ENCODE data around the gene ADCY2.

The ADCY2 gene

DNA sequence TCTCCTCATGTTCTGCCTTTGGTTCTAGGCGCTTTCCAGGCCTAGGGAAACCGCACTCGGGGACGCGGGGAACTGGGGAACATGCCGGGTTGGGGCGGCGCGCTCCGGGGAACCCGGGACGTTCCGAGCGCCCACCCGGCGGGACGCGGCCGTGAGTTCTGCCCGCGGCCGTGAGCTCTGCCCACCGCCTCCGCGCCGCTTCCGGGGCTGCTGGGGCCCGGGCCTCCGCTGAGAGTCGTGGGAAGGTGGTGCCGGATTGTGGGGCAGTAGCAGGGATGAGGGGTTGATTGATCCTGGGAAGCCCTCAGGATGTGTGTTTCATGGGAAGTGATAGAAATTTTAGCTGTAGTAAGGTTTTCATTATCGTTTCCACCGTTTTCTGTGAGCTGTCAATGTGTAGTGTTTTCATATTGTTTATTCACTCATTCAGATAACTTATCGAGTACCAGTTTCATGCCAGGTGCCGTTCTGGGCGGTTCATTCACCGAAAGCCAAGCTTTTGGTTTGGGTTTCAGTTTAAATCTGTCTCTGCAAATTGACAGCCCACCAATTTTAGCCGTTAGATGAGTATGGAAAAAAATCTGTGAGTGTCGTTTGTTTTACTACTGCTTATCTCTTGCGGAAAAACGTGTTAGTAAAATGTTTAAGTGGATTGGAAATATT lies 473.7 kb downstream of the ADCY2 start (continued):
- TF ChIP-seq SCRT2 (tag by site-specific recombination; IDR thresholded peaks at IDR 0.05) (no peak), ZFHX2 (tag by site-specific recombination; conservative IDR thresholded peaks at IDR 0.05) (peak; percentile 71), ZBTB1 (tag by site-specific recombination; IDR thresholded peaks at IDR 0.05) (no peak), ZNF169 (tag by site-specific recombination; IDR thresholded peaks at IDR 0.05) (no peak), HOXD13 (CRISPR knock-in tag; IDR thresholded peaks at IDR 0.05; ENCODE audit: borderline replicate concordance) (no peak), ZNF777 (tag by site-specific recombination; IDR thresholded peaks at IDR 0.05; ENCODE audit: borderline replicate concordance) (no peak), ZNF785 (tag by site-specific recombination; IDR thresholded peaks at IDR 0.05) (no peak), ZNF223 (tag by site-specific recombination; IDR thresholded peaks at IDR 0.05) (0 out of 2 replicates have a peak, but pooled peaks have one; percentile 13), KLF7 (tag by site-specific recombination; IDR thresholded peaks at IDR 0.05; ENCODE audit: borderline replicate concordance) (no peak)
- TF ChIP-seq, protein P1, sequence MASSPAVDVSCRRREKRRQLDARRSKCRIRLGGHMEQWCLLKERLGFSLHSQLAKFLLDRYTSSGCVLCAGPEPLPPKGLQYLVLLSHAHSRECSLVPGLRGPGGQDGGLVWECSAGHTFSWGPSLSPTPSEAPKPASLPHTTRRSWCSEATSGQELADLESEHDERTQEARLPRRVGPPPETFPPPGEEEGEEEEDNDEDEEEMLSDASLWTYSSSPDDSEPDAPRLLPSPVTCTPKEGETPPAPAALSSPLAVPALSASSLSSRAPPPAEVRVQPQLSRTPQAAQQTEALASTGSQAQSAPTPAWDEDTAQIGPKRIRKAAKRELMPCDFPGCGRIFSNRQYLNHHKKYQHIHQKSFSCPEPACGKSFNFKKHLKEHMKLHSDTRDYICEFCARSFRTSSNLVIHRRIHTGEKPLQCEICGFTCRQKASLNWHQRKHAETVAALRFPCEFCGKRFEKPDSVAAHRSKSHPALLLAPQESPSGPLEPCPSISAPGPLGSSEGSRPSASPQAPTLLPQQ (tag by site-specific recombination; IDR thresholded peaks at IDR 0.05) = no peak
- TF ChIP-seq, protein P2, sequence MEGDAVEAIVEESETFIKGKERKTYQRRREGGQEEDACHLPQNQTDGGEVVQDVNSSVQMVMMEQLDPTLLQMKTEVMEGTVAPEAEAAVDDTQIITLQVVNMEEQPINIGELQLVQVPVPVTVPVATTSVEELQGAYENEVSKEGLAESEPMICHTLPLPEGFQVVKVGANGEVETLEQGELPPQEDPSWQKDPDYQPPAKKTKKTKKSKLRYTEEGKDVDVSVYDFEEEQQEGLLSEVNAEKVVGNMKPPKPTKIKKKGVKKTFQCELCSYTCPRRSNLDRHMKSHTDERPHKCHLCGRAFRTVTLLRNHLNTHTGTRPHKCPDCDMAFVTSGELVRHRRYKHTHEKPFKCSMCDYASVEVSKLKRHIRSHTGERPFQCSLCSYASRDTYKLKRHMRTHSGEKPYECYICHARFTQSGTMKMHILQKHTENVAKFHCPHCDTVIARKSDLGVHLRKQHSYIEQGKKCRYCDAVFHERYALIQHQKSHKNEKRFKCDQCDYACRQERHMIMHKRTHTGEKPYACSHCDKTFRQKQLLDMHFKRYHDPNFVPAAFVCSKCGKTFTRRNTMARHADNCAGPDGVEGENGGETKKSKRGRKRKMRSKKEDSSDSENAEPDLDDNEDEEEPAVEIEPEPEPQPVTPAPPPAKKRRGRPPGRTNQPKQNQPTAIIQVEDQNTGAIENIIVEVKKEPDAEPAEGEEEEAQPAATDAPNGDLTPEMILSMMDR (tag by site-specific recombination; IDR thresholded peaks at IDR 0.05) = no peak
- TF ChIP-seq, protein P3, sequence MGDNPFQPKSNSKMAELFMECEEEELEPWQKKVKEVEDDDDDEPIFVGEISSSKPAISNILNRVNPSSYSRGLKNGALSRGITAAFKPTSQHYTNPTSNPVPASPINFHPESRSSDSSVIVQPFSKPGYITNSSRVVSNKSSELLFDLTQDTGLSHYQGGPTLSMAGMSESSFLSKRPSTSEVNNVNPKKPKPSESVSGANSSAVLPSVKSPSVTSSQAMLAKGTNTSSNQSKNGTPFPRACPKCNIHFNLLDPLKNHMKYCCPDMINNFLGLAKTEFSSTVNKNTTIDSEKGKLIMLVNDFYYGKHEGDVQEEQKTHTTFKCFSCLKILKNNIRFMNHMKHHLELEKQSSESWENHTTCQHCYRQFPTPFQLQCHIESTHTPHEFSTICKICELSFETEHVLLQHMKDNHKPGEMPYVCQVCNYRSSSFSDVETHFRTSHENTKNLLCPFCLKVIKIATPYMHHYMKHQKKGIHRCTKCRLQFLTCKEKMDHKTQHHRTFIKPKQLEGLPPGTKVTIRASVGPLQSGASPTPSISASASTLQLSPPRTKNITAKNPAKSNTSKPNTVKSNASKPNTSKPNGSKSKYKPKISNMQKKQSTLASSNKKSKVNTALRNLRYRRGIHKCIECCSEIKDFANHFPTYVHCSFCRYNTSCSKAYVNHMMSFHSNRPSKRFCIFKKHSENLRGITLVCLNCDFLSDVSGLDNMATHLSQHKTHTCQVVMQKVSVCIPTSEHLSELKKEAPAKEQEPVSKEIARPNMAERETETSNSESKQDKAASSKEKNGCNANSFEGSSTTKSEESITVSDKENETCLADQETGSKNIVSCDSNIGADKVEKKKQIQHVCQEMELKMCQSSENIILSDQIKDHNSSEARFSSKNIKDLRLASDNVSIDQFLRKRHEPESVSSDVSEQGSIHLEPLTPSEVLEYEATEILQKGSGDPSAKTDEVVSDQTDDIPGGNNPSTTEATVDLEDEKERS (tag by site-specific recombination; IDR thresholded peaks at IDR 0.05) = no peak

DNA sequence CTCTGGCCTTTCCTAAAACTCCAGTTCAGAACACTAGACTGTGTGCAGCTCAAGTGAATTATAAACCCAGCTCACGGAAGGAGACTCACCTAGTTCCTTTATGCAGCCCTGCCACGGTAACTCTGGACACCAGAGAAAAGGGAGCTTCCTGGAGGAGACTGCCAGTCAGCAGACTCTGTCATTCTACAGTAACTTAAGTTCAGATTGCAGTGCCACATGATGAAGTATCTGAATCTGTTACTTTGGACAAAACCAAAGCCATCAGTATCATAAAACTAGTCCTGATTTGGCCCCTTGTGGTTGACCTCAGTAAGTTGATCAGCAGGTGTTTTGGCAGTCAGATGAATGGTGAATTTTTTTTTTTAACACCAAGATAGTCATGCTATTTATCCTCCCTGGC lies 475.7 kb downstream of the ADCY2 start:
- ChIA-PET CTCF (interaction anchor here (2.5 kb wide), 1 partner anchor 15 kb away, joined by 15 read pairs; no protein-coding TSS in a partner anchor), POLR2A (no interaction called here)
- H3K4me1 ChIP-seq (ENCODE audit: control insufficient read depth, insufficient read depth, low read length) = peaks cover 17% of the 10 kb centered on the region
- no peaks in the 10 kb centered on the region for H3K9me3 ChIP-seq (ENCODE audit: control insufficient read depth, insufficient read depth, low read depth, low read length)
- H3K4me3 ChIP-seq (ENCODE audit: low read depth, low read length) = no peak overlapping the region
- H3K27ac ChIP-seq (ENCODE audit: extremely low read depth, low read depth, low read length) = no peak overlapping the region
- TF ChIP-seq ZNF843 (tag by site-specific recombination; IDR thresholded peaks at IDR 0.05) (no peak), OSR2 (tag by site-specific recombination; IDR thresholded peaks at IDR 0.05) (no peak)
- TF ChIP-seq, protein P4, sequence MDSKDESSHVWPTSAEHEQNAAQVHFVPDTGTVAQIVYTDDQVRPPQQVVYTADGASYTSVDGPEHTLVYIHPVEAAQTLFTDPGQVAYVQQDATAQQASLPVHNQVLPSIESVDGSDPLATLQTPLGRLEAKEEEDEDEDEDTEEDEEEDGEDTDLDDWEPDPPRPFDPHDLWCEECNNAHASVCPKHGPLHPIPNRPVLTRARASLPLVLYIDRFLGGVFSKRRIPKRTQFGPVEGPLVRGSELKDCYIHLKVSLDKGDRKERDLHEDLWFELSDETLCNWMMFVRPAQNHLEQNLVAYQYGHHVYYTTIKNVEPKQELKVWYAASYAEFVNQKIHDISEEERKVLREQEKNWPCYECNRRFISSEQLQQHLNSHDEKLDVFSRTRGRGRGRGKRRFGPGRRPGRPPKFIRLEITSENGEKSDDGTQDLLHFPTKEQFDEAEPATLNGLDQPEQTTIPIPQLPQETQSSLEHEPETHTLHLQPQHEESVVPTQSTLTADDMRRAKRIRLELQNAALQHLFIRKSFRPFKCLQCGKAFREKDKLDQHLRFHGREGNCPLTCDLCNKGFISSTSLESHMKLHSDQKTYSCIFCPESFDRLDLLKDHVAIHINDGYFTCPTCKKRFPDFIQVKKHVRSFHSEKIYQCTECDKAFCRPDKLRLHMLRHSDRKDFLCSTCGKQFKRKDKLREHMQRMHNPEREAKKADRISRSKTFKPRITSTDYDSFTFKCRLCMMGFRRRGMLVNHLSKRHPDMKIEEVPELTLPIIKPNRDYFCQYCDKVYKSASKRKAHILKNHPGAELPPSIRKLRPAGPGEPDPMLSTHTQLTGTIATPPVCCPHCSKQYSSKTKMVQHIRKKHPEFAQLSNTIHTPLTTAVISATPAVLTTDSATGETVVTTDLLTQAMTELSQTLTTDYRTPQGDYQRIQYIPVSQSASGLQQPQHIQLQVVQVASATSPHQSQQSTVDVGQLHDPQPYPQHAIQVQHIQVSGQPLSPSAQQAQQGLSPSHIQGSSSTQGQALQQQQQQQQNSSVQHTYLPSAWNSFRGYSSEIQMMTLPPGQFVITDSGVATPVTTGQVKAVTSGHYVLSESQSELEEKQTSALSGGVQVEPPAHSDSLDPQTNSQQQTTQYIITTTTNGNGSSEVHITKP (tag by site-specific recombination; IDR thresholded peaks at IDR 0.05) = peak; percentile 65
- TF ChIP-seq, protein P5, sequence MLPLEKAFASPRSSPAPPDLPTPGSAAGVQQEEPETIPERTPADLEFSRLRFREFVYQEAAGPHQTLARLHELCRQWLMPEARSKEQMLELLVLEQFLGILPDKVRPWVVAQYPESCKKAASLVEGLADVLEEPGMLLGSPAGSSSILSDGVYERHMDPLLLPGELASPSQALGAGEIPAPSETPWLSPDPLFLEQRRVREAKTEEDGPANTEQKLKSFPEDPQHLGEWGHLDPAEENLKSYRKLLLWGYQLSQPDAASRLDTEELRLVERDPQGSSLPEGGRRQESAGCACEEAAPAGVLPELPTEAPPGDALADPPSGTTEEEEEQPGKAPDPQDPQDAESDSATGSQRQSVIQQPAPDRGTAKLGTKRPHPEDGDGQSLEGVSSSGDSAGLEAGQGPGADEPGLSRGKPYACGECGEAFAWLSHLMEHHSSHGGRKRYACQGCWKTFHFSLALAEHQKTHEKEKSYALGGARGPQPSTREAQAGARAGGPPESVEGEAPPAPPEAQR (tag by site-specific recombination; IDR thresholded peaks at IDR 0.05) = no peak
- H3K36me3 ChIP-seq (ENCODE audit: control insufficient read depth in 2 of 2, insufficient read depth in 1 of 2, low read length in 2 of 2) = peaks cover 22 to 62% of the 10 kb centered on the region in 2 experiments

Measured in HEK293 (cell line).